Ramos (cell line): ENCODE data around the gene ATP5PD.
"Not testable (repeated sequence)": the region's sequence is repeated elsewhere in the genome, so short reads cannot be mapped to it uniquely, and the experiment has no call there.

Experiments used
- in situ Hi-C: fragments of 300-500 bp; cut with MboI; formaldehyde crosslinking; loops from one replicate; pipeline ENCODE4 v1.14.3; 2022; ENCODE audit warnings: low sequenced_read_pairs; ENCODE audit not compliant: unreplicated experiment

ATP5PD gene

DNA sequence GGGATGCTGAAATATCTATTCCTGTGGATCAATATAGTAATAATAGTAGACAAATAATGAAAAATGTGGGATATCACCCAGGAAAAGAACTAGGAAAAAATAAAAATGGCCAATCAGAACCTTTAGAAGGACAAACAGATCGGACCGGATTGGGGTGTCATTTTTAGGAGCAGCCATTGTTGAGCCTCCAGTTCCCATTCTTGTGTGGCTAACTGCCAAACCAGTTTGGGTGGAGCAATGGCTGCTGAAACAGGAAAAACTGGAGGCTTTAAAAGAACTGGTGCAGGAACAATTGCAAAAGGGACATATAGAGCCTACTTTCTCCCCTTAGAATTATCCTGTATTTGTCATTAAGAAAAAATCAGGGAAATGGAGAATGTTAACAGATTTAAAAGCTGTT, 20.1 kb downstream of the ATP5PD start:
- in situ Hi-C loops = not testable (repeated sequence)

- in situ Hi-C loops = not testable (repeated sequence)
Observed at GRCh38 chr17:75025398-75025734, 21.4 kb downstream of the ATP5PD start.

- in situ Hi-C loops = no loop called here
Observed at GRCh38 chr17:75024686-75025397, 21.9 kb downstream of the ATP5PD start.

GRCh38 chr17:75020331-75021110, 26.2 kb downstream of the ATP5PD start:
- in situ Hi-C loops = no loop called here

- in situ Hi-C loops = no loop called here
Observed at GRCh38 chr17:75019710-75020109, 27.1 kb downstream of the ATP5PD start.

GRCh38 chr17:75019146-75019545, 27.6 kb downstream of the ATP5PD start:
- in situ Hi-C loops = no loop called here

DNA sequence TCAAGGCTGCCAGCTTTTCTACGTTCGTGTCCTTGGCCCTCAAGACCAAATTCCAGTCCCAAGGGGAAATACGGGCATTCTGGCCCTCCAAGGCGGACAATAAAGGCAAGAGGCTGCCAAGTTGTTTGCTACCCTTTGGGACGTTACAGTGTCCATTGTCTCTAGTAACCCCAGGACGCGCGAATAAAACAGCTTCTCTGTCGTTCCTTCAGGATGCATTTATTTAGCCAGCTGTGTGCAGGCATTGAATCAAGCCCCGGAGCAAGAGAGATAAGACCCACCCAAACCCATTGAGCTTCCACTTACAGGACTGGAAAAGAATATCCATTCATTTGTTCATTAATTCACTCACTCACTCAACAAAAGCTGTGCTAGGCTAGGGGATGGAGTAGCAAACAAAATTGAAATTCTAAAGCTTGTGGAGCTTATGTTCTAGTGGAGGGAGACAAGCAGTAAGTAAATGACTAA, 33.6 kb downstream of the ATP5PD start:
- in situ Hi-C loops = no loop called here

DNA sequence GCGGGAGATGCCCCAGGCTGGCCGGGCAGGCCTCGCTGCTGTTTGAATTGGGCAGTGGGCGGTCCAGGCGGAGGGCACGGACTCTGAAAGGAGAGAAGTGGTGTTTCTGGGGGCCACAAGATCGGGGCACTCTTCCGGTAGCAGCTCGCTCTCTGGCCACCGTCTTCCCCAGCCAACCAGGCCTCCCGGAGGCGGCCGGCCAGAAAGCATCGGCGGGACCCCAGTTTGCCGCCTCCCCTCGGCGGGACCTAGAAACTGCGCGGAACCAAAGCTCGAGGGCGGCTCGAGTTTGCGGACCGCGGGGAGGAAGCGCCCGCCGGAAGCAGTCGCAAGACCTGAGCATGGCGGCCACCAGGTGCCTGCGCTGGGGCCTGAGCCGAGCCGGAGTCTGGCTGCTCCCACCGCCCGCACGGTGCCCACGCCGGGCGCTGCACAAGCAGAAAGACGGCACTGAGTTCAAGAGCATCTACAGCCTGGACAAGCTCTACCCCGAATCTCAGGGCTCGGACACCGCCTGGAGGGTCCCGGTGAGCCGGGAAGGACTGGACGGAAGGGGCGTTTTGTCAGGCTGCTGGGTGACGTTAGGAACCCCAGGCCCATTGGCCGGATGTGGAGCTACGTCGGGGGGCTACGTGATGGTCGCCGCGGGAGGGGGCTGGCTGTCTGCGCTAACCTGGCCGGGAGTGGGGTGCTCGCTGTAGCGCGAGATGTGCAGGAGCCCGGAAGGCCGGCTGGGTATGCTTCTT, 34.2 kb downstream of the ATP5PD start, which contains the start of gene MRPL58:
MRPL58 (plus strand) TSS at position 325 of the 746 bp plus-strand sequence; CDS start at position 342, 17 bp downstream.
- in situ Hi-C loops = no loop called here

DNA sequence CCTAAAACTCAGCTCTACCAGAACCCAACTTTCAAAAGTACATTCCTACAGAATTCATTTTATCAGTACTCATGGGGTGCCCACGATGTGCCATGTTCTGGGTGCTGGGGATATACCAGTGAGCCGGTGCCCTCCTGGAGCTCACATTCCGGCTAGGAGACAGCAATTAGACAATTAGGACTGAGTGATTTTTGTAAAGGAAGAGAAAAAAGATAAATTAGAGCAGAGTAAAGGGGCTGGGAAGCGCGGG, 34.7 kb downstream of the ATP5PD start:
- in situ Hi-C loops = no loop called here

GRCh38 chr17:75011401-75012095, 35.2 kb downstream of the ATP5PD start:
- in situ Hi-C loops = no loop called here

DNA sequence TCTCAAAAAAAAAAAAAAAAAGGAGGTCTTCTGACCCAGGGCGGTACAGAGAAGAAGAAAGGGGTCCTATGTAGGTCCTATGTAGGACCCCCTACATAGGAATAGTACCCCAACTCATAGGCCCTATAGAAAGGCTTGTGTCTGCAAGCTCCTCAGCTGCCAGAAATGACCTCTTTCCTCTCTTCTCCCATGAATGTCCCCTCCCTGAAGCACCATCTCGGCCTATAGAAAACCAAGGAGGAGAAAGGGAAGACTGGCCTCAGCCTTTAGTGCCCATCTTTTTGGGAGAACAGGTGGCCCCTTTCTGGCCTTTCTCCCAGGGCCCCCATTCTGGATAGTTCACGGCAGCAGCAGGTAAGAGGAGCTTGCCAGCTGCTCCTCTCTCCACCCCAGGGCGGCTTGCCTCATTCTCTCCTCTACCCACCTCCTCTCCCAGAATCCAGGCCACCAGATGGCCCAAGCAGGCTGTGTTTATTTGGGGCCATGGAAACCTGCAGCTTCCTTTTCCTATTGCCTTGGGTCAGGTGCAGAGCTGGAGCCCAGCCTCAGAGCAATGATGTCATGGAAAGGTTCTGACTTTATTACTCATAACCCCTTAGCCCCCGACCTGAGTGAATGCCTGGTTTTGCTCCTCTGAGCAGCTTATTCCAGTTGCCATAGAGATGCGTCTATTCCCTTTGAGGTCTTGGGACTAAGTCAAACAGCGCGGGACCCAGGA, 35.9 kb downstream of the ATP5PD start:
- in situ Hi-C loops = no loop called here

- in situ Hi-C loops = no loop called here
Observed at GRCh38 chr17:75009139-75009724, 37.5 kb downstream of the ATP5PD start.

DNA sequence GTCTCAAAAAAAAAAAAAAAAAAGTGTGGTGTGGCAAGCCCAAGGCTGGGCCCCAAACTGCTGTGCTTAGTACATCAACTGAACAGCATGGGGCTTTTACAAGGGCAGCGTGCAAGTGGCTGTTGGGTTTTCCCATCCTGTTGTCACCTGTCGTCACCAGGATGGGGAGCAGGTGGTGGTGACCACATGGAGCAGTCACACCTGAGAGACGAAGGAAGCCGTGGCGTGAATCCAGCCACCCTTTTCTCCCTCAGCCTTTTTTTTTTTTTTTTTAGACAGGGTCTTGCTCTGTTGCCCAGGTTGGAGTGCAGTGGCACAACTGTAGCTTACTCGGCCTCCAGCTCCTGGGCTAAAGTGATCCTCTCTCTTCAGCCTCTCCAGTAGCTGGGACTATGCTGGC, 38.4 kb downstream of the ATP5PD start:
- in situ Hi-C loops = no loop called here

DNA sequence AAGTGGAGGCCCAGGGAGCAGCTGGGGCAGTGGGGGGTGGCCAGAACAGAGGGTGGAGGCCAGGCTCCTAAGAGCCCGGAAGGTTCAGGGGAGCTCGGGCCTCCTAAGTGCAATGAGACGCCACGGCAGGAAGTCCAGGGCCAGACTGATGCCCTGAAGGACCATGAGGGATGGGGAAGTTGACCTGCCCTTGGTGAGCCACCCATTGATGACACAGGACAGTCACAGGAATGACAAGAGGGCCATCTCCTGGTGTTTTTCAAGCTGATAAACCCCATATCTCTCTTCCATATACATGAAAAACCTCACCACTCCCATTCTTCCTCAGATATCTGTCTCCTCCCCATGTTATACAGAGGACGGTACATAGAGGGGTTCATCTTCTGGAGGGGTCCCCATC, 40.1 kb downstream of the ATP5PD start:
- in situ Hi-C loops = no loop called here

DNA sequence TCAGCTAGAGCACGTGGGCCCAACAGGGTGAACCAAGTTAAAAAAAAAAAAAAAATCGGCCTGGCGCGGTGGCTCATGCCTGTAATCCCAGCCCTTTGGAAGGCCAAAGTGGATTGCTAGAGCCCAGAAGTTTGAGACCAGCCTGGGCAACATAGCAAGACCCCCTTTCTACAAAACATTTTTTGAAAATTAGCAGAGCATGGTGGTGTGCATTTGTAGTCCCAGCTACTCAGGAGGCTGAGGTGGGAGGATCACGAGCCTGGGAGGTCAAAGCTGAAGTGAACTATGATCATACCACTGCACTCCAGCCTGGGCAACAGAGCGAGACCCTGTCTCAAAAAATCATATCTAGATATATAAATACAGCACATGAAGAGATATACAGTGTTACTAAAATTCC, 40.7 kb downstream of the ATP5PD start:
- in situ Hi-C loops = not testable (repeated sequence)

DNA sequence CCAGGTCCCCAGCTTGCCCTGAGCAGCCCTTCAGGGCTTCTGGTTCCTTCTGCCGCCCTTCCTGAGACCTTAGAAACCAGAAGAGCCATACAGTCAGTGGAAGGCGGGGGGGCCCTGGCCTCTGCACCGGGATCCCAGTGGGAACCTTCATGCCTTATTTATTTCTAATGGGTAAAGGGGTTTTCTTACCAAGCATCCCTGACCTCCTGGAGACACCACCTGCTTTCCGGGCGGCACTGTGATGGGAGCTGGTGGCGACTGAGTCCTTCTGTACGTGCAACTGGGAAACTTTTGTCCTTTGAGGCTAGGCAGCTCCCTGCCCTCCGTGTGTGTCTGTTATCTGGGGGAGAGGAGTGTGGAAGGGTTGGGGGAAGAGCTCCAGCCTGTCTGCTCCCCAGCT, 41.5 kb downstream of the ATP5PD start:
- in situ Hi-C loops = no loop called here

DNA sequence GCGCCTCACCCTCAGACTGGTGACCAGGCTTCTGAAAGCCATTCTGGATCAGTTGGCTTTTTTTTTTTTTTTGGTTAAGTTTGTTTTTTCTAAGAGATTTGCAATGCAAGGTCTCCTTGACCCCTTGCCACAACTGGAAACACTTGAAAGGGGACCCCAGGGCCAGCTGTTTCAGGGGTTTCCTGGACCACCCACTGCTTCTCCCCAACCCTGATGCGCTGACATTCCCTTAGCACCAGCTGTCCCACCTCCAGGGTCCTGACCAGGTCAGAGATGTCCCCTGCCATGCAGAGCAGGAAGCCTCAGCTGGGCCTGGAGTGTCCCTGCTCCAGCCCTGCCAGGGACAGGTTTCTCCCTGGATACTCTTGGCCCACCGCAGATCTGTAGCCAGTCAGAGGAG, 42.4 kb downstream of the ATP5PD start:
- in situ Hi-C loops = no loop called here

- in situ Hi-C loops = no loop called here
Observed at GRCh38 chr17:75003957-75004355, 42.8 kb downstream of the ATP5PD start.

DNA sequence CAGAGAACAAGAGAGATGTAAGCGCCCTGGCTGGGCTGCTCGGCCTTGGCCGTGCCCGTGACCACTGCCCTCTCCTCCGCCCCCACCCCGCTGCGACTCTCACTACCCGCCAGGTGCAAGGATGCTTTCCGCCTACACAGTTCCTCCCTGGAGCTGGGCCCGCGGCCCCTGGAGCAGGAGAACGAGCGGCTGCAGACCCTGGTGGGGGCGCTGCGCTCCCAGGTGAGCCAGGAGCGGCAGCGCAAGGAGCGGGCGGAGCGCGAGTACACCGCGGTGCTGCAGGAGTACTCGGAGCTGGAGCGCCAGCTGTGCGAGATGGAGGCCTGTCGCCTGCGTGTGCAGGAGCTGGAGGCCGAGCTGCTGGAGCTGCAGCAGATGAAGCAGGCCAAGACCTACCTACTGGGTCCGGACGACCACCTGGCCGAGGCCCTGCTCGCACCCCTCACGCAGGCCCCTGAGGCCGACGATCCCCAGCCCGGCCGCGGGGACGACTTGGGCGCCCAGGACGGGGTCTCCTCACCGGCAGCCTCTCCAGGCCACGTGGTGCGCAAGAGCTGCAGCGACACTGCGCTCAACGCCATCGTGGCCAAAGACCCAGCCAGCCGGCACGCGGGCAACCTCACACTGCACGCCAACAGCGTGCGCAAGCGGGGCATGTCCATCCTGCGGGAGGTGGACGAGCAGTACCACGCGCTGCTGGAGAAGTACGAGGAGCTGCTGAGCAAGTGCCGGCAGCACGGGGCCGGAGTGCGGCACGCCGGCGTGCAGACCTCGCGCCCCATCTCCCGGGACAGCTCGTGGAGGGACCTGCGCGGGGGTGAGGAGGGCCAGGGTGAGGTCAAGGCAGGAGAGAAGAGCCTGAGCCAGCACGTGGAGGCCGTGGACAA, 43.5 kb downstream of the ATP5PD start:
- in situ Hi-C loops = no loop called here
